HUDEP-2 (cell line): ENCODE data around the gene GABRB1.
"Not testable (repeated sequence)": the region's sequence is repeated elsewhere in the genome, so short reads cannot be mapped to it uniquely, and the experiment has no call there.

Source experiments
- DNase-seq, 76 experiments: peaks; one replicate each; lab custom pipeline; 2025; ENCODE audit not compliant: unreplicated experiment in 76 of 76; lab: John Stamatoyannopoulos, UW

The GABRB1 gene

GRCh38 chr4:47373174-47373573 lies 341.8 kb downstream of the GABRB1 start:
- peak in 5 of 76 experiments; percentile 1 to 32 (median 14) for DNase-seq

- DNase-seq, result no peak
Observed at GRCh38 chr4:47373709-47374108, 342.3 kb downstream of the GABRB1 start.

GRCh38 chr4:47374477-47374876 lies 343.1 kb downstream of the GABRB1 start:
- DNase-seq, result no peak

GRCh38 chr4:47378021-47378530 lies 346.7 kb downstream of the GABRB1 start:
- DNase-seq, result not testable (repeated sequence)

- no peak for DNase-seq
Observed at GRCh38 chr4:47381172-47381571, 349.8 kb downstream of the GABRB1 start.

- no peak for DNase-seq
Observed at GRCh38 chr4:47382846-47383360, 351.5 kb downstream of the GABRB1 start.

GRCh38 chr4:47383829-47384427 lies 352.6 kb downstream of the GABRB1 start:
- peak in 10 of 76 experiments; percentile 2 to 54 (median 14) for DNase-seq

GRCh38 chr4:47386146-47386545 lies 354.8 kb downstream of the GABRB1 start:
- no peak for DNase-seq

GRCh38 chr4:47386561-47387235 lies 355.3 kb downstream of the GABRB1 start:
- DNase-seq, result peak in 1 of 76 experiments; percentile 3

- no peak for DNase-seq
Observed at GRCh38 chr4:47390428-47391125, 359.2 kb downstream of the GABRB1 start.

- no peak for DNase-seq
Observed at GRCh38 chr4:47391256-47391655, 359.9 kb downstream of the GABRB1 start.

GRCh38 chr4:47406408-47406807 lies 375.0 kb downstream of the GABRB1 start:
- no peak for DNase-seq

- DNase-seq, result no peak
Observed at GRCh38 chr4:47410271-47410670, 378.9 kb downstream of the GABRB1 start.

- DNase-seq, result no peak
Observed at GRCh38 chr4:47413521-47413920, 382.2 kb downstream of the GABRB1 start.

- no peak for DNase-seq
Observed at GRCh38 chr4:47415719-47416118, 384.4 kb downstream of the GABRB1 start.

- DNase-seq, result no peak
Observed at GRCh38 chr4:47418147-47418546, 386.8 kb downstream of the GABRB1 start.

GRCh38 chr4:47419296-47419695 lies 387.9 kb downstream of the GABRB1 start:
- DNase-seq, result no peak

GRCh38 chr4:47425628-47426027 lies 394.3 kb downstream of the GABRB1 start:
- DNase-seq, result no peak

GRCh38 chr4:47427935-47428334 lies 396.6 kb downstream of the GABRB1 start:
- no peak for DNase-seq

- no peak for DNase-seq
Observed at GRCh38 chr4:47432749-47433148, 401.4 kb downstream of the GABRB1 start.

GRCh38 chr4:47434931-47435330 lies 403.6 kb downstream of the GABRB1 start:
- no peak for DNase-seq
